ENCODE data around the gene DOCK10.

Gene DOCK10

DNA sequence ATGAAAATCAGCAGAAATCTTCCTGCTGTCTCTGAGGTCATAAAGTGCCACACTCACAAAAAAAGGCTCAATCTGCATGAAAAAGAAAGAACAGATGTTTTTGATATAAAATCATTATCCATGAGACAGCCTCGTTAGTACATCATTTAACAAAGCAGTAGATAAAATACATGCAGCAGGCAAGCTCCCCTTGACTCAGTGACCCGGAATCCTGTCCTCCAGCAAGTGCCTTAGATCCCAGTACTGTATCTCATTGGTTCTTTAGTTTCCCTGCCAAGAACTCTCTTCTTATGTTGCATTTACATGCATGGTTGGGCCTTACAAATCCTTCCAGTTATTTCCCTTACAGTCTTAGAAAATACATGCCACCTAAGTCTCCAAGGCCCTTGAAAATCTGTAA is 177.3 kb downstream of the DOCK10 start:
- TF ChIP-seq CTCF (IDR thresholded peaks at IDR 0.05; ENCODE audit: insufficient read depth, low read depth, low read length, missing control alignments): no peak
- DNase-seq (ENCODE audit: low read depth): no peak

DNA sequence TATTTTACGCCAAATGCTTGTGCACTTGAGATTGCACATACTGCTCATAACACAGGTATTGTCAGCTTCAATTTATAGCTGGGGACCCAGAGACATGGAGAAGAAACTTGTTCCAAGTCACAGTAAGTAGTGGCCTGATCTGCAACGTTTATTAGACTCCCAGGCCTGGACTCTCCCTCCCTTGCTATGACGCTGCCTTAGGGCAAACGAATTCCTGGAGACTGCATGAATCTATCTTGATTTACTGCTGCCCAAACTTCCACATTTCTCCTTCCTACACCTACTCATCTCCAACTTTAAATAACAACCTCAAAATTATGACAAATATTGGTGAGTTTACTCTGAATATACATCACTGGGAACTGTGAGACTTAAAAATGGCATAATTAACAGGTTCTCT is 181.0 kb downstream of the DOCK10 start:
- no peak overlapping the region for H3K4me3 ChIP-seq (ENCODE audit: low read length)
- peak; percentile 70 for DNase-seq (ENCODE audit: low read depth)
- TF ChIP-seq CTCF (IDR thresholded peaks at IDR 0.05; ENCODE audit: insufficient read depth, low read depth, low read length, missing control alignments): no peak

More for the DNA sequence above, 177.3 kb downstream of the DOCK10 start:
- H3K4me3 ChIP-seq (ENCODE audit: low read length): no peak overlapping the region

- TF ChIP-seq CTCF (IDR thresholded peaks at IDR 0.05; ENCODE audit: insufficient read depth, low read depth, low read length, missing control alignments): no peak
- H3K4me3 ChIP-seq (ENCODE audit: low read length): no peak overlapping the region
- peak; percentile 52 for DNase-seq (ENCODE audit: low read depth)
These were observed 181.5 kb downstream of the DOCK10 start for GRCh38 chr2:224860786-224861185.

- no peak for DNase-seq (ENCODE audit: low read depth)
- no peak overlapping the region for H3K4me3 ChIP-seq (ENCODE audit: low read length)
- TF ChIP-seq CTCF (IDR thresholded peaks at IDR 0.05; ENCODE audit: insufficient read depth, low read depth, low read length, missing control alignments): no peak
These were observed 190.5 kb downstream of the DOCK10 start for GRCh38 chr2:224851811-224852210.

DNA sequence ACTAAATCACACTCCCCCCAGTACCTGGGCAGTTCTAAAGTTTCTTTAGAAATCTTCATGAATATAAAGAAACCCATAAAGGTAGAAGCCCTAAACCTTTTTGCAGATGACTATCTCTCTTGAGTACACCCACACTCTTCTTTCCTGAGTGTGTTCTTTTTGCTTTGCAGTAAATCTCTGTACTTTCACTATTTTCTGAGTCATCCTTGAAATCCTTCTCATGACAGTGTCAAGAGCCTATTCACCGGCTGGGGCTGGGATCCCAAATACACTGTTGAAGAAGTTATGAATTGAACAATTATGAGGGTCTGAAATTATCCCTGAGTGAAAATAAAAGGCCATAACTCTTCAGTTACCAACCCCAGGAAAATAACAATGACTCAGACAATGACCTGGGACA is 192.2 kb downstream of the DOCK10 start:
- no peak overlapping the region for H3K4me3 ChIP-seq (ENCODE audit: low read length)
- no peak for TF ChIP-seq CTCF (IDR thresholded peaks at IDR 0.05; ENCODE audit: insufficient read depth, low read depth, low read length, missing control alignments)
- peak; percentile 58 for DNase-seq (ENCODE audit: low read depth)

DNA sequence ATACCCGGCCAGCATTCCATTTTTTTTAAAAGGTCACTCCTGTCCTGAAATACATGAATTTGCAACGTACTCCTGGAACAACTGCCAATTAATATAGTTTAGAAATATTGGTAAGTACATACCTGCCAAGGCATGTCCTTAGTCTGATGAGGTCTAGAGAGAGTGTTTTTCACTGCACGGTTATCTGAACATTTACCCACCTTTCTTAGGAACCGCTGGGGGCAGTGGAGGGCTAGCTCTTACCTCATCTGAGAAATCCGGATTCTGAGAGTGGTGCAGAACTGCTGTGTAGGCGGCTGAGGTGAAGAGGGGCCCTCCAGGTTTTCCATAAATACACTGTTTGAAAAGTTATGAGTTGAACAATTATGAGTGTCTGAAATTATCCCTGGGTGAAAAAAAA is 193.0 kb downstream of the DOCK10 start:
- peak; percentile 75 for DNase-seq (ENCODE audit: low read depth)
- no peak overlapping the region for H3K4me3 ChIP-seq (ENCODE audit: low read length)
- peak; percentile 45 for TF ChIP-seq CTCF (IDR thresholded peaks at IDR 0.05; ENCODE audit: insufficient read depth, low read depth, low read length, missing control alignments)

GRCh38 chr2:224847961-224848850 is 194.1 kb downstream of the DOCK10 start:
- no peak for TF ChIP-seq CTCF (IDR thresholded peaks at IDR 0.05; ENCODE audit: insufficient read depth, low read depth, low read length, missing control alignments)
- H3K4me3 ChIP-seq (ENCODE audit: low read length): no peak overlapping the region
- peak; percentile 99 for DNase-seq (ENCODE audit: low read depth)

Measured in epithelial cell of esophagus (primary cell).